ENCODE data around the gene WSB2.

The WSB2 gene

GRCh38 chr12:118064608-118065007 is 3.6 kb upstream of the WSB2 start:
- H3K4me2 ChIP-seq (ENCODE audit: low read length) = no peak overlapping the region
- no peak overlapping the region for H3K9ac ChIP-seq (ENCODE audit: low read length)

DNA sequence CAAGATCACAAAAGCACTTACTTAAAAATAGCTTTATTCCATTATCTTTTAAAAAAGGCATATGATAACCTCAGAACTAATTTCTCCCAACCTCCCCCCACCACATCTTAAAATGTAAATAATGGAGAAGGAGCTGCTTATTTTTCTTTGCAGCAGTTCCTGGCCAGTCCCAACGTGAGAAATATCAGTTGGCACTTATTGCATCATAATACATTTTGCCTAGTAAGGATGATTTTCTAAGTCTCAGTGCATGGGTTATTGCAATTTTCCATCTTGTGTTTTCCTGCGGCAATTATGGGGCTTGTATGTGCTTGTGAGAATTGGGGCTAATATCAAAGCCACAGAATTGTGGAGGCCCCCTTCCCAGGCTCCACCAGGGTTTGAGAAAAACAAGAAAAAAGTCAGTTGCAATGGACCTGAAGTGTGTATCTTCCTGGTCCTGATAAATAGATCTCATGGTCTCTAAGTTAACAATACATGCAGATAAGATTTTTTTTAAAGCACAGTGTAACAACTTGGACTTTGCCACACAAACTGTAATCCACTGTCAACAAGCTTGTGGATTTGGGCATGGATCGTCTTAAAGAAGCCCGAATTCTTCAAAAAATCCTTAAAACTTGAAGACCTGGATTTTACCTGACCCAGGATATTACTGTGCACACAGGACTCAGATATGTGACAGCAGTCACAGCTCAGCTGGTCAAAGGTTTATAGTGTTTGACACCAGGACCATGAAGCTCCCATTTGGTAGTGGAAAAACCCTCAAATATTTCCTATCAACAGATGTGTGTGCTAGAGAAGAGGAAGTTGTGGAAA is 2.8 kb upstream of the WSB2 start:
- H2AFZ ChIP-seq (ENCODE audit: low read length) = no peak overlapping the region
- H3K27me3 ChIP-seq (ENCODE audit: insufficient read depth, low read length) = peaks cover 4% of the 10 kb centered on the region; the same call in 1 of the 2 replicates
- no peak overlapping the region for H3K4me2 ChIP-seq (ENCODE audit: low read length)
- H3K9ac ChIP-seq (ENCODE audit: low read length) = no peak overlapping the region
- H3K36me3 ChIP-seq (ENCODE audit: insufficient read depth, low read length) = no peaks in the 10 kb centered on the region
- no peak for TF ChIP-seq EZH2 (IDR thresholded peaks at IDR 0.05; ENCODE audit: borderline replicate concordance, low read length)
- TF ChIP-seq CTCF (IDR thresholded peaks at IDR 0.05; ENCODE audit: low read length) = no peak
- no peaks in the 10 kb centered on the region for H3K9me2 ChIP-seq (ENCODE audit: low read depth, low read length)
- H3K27ac ChIP-seq (ENCODE audit: low read depth, low read length, poor library complexity, severe bottlenecking) = no peak overlapping the region
- H3K79me2 ChIP-seq (ENCODE audit: insufficient read depth, low read length) = no peaks in the 10 kb centered on the region
- no peaks in the 10 kb centered on the region for H4K20me1 ChIP-seq (ENCODE audit: insufficient read depth, low read length)
- H3K9me3 ChIP-seq (ENCODE audit: low read length) = no peaks in the 10 kb centered on the region
- H3K4me3 ChIP-seq (ENCODE audit: low read depth, low read length, poor library complexity, severe bottlenecking) = no peak overlapping the region
- H3F3A ChIP-seq (ENCODE audit: insufficient read depth, low read length) = 0 out of 2 replicates have a peak, but pooled peaks cover 4% of the 10 kb centered on the region
- H3K4me1 ChIP-seq (ENCODE audit: insufficient read depth, low read length, severe bottlenecking) = peaks cover 20% of the 10 kb centered on the region

More at GRCh38 chr12:118064608-118065007, 3.6 kb upstream of the WSB2 start:
- Histone ChIP-seq H3F3A (ENCODE audit: insufficient read depth, low read length) (0 out of 2 replicates have a peak, but pooled peaks cover under 1% of the 10 kb centered on the region), H3K9me3 (ENCODE audit: low read length) (no peaks in the 10 kb centered on the region), H3K27ac (ENCODE audit: low read depth, low read length, poor library complexity, severe bottlenecking) (no peak overlapping the region), H3K4me3 (ENCODE audit: low read depth, low read length, poor library complexity, severe bottlenecking) (no peak overlapping the region), H3K79me2 (ENCODE audit: insufficient read depth, low read length) (no peaks in the 10 kb centered on the region), H3K4me1 (ENCODE audit: insufficient read depth, low read length, severe bottlenecking) (peaks cover 20% of the 10 kb centered on the region), H2AFZ (ENCODE audit: low read length) (no peak overlapping the region), H4K20me1 (ENCODE audit: insufficient read depth, low read length) (no peaks in the 10 kb centered on the region), H3K27me3 (ENCODE audit: insufficient read depth, low read length) (peaks cover 4% of the 10 kb centered on the region; the same call in 1 of the 2 replicates), H3K36me3 (ENCODE audit: insufficient read depth, low read length) (no peaks in the 10 kb centered on the region), H3K9me2 (ENCODE audit: low read depth, low read length) (no peaks in the 10 kb centered on the region)
- TF ChIP-seq EZH2 (IDR thresholded peaks at IDR 0.05; ENCODE audit: borderline replicate concordance, low read length) (no peak), CTCF (IDR thresholded peaks at IDR 0.05; ENCODE audit: low read length) (peak; percentile 25; the same call in 1 of the 2 replicates)

DNA sequence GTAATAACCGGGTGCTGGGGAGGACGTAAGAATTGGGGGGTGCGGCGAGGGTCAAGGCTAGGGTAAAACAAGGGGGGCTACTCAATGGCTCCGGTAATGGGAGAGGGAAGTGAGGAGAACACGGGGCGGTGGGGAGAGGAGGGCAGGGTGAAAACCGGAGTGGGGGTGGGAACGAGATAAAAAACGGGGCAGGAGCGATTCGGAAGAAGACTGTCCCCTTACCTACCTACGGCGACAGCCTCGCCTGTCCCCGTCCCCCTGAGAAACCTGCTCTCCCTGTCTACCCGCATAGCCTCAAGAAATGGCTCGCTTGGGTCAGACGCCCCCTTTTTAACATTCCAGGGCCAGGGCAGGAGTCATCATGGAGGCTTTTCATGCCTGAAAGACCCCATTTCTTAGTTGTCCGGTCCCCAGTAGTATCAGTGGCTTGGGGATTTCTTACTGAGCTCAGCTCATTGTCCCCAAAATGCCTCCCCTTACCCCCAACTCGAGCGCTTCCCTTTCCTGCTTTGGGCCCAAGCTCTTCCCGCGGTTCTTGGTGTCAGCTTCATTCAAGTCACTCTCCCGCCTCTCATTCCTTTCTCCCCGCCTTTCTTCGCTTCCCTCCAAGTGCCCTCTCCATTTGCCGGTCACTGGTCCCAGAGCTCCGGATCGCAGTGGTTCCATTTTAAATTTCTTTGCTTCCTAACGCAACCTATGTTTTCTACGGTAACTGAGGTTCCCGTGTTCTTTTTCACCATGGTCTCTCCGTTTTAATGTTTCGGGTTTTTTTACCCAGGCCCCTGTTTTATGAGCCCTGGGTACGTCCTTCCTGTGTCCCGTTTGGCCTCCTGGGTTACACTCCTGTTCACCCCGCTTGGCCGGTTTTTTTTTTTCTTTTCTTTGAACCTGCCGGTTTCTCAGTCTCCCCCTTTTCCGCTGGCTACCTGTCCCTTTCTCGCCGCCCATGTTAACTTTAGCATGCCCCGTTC is 1.2 kb upstream of the WSB2 start:
- Histone ChIP-seq H3K4me3 (ENCODE audit: low read depth, low read length, poor library complexity, severe bottlenecking) (peak overlapping the region; percentile 80), H2AFZ (ENCODE audit: low read length) (no peak overlapping the region; the same call in 1 of the 2 replicates), H3K9me2 (ENCODE audit: low read depth, low read length) (no peaks in the 10 kb centered on the region), H3F3A (ENCODE audit: insufficient read depth, low read length) (0 out of 2 replicates have a peak, but pooled peaks cover 4% of the 10 kb centered on the region), H3K9ac (ENCODE audit: low read length) (peak overlapping the region; percentile 81), H3K4me1 (ENCODE audit: insufficient read depth, low read length, severe bottlenecking) (peaks cover 20% of the 10 kb centered on the region), H3K27me3 (ENCODE audit: insufficient read depth, low read length) (peaks cover 4% of the 10 kb centered on the region; the same call in 1 of the 2 replicates), H3K79me2 (ENCODE audit: insufficient read depth, low read length) (no peaks in the 10 kb centered on the region), H3K36me3 (ENCODE audit: insufficient read depth, low read length) (no peaks in the 10 kb centered on the region), H4K20me1 (ENCODE audit: insufficient read depth, low read length) (no peaks in the 10 kb centered on the region), H3K4me2 (ENCODE audit: low read length) (peak overlapping the region; percentile 86), H3K9me3 (ENCODE audit: low read length) (no peaks in the 10 kb centered on the region), H3K27ac (ENCODE audit: low read depth, low read length, poor library complexity, severe bottlenecking) (no peak overlapping the region)
- TF ChIP-seq CTCF (IDR thresholded peaks at IDR 0.05; ENCODE audit: low read length) = no peak
- no peak for TF ChIP-seq EZH2 (IDR thresholded peaks at IDR 0.05; ENCODE audit: borderline replicate concordance, low read length)
